Measurements from ENCODE around the gene IL3RA.

IL3RA gene

DNA sequence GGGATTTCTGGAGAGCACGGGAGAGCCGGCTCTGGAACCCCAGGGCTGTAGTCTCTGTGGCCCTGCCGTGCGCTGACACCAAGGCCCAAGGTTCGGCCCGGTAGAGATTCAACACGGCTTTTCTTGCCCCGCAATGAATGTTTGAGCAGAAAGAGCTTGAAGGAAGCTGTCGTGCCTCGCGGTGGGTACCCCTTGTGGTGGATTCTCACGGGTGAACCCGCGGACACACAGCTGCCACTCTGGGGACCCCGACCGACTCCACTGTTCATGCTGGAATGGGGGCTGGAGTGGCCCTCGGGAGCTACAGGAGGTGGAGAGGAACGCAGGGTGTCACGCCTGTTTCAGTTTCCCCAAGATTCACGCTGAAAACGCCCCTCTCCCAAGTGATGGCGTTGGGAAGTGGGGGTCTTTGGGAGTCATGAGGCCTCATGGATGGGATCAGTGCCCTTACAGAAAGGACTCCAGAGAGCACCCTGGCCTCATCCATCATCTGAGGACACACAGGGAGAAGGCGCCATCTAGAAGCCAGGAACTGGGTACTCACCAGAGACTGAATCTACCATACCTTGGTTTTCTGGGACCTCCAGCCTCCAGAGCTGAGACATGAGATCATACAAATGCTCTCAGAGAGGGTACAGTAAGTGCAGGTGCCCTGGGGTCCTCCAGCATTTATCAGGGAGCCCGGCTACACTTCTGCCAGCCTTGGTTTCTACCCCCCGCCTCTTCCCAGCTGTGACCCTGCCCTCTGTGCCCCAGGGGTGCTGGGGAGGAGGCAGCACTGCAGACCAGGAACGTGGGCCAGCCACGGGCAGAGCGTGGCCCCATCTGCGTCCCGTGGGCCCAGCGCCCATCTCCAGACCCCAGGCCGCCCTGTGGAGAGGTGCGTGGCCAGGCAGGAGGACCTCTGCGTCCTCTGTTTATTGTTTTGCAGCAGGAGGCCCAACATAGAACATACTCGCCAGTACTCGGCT lies 49.0 kb downstream of the IL3RA start:
- no peak overlapping the region for H3K4me3 ChIP-seq (ENCODE audit: low read length)
- no peak for TF ChIP-seq ZNF274 (IDR thresholded peaks at IDR 0.05; ENCODE audit: low read depth, low read length)

DNA sequence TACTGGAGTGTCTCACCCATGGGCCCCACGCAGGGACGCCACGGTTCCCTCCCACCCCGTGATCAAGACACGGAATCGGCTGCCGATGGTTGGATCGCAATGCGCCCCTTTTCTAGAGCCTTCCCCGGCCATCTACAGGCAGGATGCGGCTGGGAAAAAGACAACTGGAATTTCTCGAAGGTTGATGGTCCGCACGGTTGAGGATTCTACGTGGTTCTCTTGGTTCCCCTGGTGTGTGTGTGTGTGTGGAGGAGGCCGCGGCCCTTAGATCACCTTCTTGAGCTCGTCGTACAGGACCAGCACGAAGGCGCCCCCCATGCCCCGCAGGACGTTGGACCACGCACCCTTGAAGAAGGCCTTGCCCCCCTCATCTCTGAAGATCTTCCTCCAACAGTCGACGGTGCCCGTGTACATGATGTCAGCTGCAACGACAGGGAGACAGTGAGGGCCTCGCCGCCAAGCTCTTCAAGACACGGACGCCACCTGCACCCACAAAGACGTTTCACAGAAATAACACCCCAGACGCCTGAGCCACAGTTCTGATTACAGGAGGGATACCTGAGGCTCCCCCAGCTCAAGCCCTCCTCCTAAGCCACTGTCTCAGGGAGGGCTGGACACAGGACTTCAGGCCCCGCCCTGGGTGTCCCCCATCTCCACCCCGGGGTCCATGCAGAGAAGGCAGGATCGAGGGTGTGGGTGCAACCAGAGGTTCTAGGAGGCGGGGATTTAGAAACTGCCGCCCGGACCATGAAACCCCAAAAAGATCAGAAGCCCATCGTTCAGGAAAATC lies 49.9 kb downstream of the IL3RA start:
- no peak for TF ChIP-seq ZNF274 (IDR thresholded peaks at IDR 0.05; ENCODE audit: low read depth, low read length)
- no peak overlapping the region for H3K4me3 ChIP-seq (ENCODE audit: low read length)

DNA sequence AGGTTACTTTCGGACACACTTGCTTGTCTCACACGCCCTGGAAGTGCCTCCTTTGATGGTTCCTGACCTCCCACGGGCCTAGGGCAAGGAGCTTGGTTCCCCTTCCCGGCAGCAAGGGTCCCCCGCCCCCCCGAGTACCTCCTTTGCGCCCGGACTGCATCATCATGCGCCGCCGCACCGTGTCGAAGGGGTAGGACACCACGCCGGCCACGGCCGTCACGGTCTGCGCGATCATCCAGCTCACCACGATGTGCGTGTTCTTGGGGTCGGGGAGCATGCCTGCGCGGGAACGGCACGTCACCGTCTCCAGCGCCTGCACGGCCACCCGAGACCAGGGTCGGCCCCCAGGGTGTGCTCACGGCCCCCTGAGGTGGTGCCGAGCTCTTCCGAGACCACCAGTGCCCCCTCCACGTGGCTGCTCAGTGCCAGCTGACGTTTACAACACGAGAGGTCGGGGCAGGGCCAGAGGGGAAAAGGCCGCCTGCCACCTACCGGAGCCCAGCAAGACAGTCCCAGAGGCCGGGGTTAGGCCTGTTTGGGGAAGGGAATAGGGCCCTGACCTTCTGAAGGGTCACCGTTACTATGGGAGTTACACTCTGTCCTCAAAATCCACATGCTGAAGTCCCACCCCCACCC lies 50.7 kb downstream of the IL3RA start:
- no peak overlapping the region for H3K4me3 ChIP-seq (ENCODE audit: low read length)
- TF ChIP-seq ZNF274 (IDR thresholded peaks at IDR 0.05; ENCODE audit: low read depth, low read length), result no peak

DNA sequence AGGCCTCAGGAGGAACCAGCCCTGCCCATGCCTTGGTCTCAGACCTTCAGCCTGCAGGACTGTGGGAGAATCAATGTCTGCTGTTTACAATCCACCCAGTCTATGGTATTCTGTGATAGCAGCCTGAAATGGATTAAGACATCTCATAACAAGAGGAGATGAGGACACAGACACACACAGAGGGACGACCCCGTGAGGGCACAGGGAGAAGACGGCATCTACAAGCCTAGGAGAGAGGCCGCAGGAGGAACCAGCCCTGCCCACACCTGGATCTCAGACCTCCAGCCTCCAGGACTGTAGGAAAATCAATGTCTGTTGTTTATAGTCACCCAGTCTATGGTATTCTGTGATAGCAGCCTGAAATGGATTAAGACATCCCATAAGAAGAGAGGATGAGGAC lies 52.1 kb downstream of the IL3RA start:
- no peak for TF ChIP-seq ZNF274 (IDR thresholded peaks at IDR 0.05; ENCODE audit: low read depth, low read length)

DNA sequence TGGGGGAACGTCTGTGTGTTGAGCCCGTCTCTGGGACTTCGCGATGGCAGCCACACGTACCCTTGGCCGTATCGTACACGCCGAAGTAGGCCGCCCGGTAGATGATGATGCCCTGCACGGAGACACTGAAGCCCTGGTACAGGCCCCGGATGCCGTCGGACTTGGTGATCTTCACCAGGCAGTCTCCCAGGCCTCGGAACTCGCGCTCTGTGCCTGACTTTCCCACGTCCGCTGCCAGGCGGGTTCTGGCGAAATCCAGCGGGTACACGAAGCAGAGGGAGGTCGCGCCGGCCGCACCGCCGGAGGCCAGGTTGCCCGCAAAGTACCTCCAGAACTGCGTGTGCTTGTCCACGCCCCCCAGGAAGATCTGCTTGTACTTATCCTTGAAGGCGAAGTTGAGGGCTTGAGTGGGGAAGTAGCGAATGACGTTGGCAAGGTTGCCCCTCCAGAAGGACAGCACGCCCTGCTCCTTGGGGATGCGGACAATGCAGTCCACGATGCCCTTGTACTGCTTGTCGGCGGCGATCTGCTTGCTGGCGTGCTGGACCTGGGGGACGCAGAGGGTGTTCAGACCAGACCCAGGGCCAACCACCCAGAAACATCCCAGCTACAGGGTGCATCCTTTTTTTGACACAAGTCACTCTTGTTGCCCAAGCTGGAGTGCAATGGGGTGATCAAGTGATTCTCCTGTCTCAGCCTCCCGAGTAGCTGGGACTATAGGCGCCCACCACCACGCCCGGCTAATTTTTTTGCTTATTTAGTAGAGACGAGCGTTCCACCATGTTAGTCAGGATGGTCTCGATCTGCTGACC lies 52.8 kb downstream of the IL3RA start:
- no peak overlapping the region for H3K4me3 ChIP-seq (ENCODE audit: low read length)

More for the DNA sequence above, 52.1 kb downstream of the IL3RA start:
- H3K4me3 ChIP-seq (ENCODE audit: low read length), result no peak overlapping the region

DNA sequence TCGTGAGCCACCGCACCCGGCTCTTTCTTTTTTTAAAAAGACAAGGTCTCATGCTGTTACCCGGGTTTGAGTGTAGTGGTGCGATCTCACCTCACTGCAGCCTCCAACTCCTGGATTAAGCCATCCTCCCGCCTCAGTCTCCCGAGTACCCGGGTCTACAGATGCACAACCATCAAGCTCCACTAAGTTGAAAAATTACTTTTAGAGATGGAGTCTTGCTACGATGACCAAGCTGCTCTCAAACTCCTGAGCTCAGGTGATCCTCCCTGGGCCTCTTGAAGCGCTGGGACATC lies 53.4 kb downstream of the IL3RA start:
- no peak for TF ChIP-seq ZNF274 (IDR thresholded peaks at IDR 0.05; ENCODE audit: low read depth, low read length)
- H3K4me3 ChIP-seq (ENCODE audit: low read length), result no peak overlapping the region; the same call in 1 of the 2 replicates

More for the DNA sequence above, 52.8 kb downstream of the IL3RA start:
- no peak for TF ChIP-seq ZNF274 (IDR thresholded peaks at IDR 0.05; ENCODE audit: low read depth, low read length)

DNA sequence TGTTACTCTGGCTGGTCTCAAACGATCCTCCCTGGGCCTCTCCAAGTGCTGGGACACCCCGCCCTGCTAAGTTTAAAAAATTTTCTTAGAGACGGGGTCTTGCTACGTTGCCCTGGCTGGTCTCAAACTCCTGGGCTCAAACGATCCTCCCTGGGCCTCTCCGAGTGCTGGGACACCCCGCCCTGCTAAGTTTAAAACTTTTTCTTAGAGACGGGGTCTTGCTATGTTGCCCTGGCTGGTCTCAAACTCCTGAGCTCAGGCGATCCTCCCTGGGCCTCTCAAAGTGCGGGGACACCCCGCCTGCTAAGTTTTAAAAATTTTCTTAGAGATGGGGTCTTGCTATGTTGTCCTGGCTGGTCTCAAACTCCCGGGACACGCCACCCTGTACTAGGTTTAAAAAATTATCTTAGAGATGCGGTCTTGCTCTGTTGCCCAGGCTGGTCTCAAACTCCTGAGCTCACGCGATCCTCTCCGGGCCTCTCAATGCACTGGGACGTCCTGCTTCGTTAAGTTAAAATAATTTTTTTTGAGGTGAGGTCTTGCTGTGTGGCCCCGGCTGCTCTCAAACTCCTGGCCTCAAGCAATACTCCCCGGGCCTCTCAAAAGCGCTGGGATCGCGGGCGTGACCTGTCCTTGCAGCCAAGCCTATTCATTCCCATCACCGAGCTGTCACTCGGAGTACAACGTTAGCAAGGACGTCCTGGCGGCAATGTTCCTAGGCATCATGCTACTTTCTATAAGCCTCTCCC lies 54.2 kb downstream of the IL3RA start:
- TF ChIP-seq ZNF274 (IDR thresholded peaks at IDR 0.05; ENCODE audit: low read depth, low read length), result no peak
- peak overlapping the region; percentile 78 for H3K4me3 ChIP-seq (ENCODE audit: low read length)

DNA sequence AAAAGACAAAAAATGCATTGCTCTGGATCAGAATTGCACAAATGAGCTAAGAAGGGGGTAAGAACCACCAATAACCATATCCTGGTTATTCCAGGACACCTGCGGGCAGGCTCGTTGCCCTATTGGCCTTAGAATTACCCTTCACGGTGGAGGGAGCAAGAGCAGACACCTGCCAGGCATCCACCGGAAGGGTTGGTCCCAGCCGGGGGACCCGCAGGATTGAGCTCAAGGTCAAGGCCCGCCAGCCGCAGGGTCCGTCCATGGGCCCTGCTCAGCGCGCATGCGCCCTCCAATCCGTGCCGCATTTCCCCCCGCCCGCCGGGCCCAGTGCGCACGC lies 54.8 kb downstream of the IL3RA start:
- no peak for TF ChIP-seq ZNF274 (IDR thresholded peaks at IDR 0.05; ENCODE audit: low read depth, low read length)
- H3K4me3 ChIP-seq (ENCODE audit: low read length), result peak overlapping the region; percentile 78

DNA sequence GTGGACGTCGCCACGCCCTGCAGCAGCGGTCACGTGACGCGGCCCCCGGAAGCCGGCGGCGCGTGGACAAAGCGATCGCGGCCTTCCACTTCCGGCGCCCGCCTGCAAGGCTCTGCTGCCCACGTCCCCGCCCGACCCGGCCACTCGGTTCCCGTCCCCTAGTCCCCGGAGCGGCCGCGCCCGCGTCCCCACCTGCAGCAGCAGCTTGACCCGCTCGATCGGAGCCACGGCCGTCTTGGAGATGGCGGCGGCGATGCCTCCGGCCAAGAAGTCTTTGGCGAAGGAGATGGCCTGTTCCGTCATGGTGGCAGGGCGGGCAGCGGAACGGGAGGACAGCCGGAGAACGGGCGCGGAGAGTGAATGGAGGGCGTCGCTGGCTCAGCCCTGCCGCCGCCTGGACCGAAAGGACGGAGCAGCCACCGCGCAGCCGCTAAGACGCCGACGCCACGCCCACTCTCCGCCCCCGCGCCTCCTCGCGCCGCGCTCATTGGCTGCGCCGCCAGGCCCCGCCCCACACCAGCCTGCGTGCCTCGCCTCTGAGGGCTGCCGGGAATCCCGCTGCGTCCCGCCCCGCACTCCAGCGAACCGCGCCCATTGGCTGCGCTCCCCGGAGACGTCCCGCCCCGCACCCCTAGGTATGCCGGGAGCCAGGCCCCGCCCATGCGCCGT lies 55.3 kb downstream of the IL3RA start, which contains the start of gene SLC25A6:
SLC25A6 (minus strand) TSS at position 407 of the 669 bp plus-strand sequence; CDS start at position 303, 104 bp downstream.
- H3K4me3 ChIP-seq (ENCODE audit: low read length), result peak within 1 kb of the TSS; percentile 82

DNA sequence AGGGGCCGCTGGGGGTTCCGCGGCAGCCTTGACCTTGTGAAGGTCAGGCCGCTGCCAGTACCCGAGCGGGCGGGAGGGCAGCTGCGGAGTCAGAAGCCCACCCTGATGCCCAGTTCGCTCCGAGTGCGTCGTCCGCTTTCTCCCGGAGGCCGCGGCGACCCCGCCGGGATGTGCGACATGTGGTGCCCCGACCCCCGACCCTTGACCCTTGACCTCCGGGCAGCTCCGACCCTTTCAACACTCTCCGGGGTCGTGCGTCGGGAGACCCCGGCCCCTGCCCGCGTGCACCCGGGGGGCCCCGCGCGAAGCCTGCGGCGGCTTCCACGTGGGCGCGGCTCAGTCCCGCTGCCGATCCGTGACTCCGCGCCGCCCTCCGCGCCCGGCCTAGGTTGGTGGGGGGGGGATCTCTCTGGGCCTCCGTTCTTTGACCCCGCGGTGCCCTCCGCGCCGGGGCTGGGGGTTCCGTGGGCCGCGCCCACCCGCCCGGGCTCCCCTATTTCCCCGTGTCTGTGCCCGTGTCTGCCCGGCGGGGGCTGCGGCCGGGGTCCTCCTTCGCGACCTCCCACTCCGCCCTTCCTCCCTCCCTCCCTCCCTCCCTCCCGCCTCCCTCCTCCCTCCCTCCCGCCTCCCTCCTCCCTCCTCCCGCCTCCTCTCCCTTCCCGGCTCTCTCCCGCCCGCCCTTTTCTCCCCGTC lies 55.9 kb downstream of the IL3RA start:
- no peak for TF ChIP-seq ZNF274 (IDR thresholded peaks at IDR 0.05; ENCODE audit: low read depth, low read length)
- peak overlapping the region; percentile 82 for H3K4me3 ChIP-seq (ENCODE audit: low read length)

More for the DNA sequence above, 55.3 kb downstream of the IL3RA start, which contains the start of gene SLC25A6:
- no peak for TF ChIP-seq ZNF274 (IDR thresholded peaks at IDR 0.05; ENCODE audit: low read depth, low read length)

DNA sequence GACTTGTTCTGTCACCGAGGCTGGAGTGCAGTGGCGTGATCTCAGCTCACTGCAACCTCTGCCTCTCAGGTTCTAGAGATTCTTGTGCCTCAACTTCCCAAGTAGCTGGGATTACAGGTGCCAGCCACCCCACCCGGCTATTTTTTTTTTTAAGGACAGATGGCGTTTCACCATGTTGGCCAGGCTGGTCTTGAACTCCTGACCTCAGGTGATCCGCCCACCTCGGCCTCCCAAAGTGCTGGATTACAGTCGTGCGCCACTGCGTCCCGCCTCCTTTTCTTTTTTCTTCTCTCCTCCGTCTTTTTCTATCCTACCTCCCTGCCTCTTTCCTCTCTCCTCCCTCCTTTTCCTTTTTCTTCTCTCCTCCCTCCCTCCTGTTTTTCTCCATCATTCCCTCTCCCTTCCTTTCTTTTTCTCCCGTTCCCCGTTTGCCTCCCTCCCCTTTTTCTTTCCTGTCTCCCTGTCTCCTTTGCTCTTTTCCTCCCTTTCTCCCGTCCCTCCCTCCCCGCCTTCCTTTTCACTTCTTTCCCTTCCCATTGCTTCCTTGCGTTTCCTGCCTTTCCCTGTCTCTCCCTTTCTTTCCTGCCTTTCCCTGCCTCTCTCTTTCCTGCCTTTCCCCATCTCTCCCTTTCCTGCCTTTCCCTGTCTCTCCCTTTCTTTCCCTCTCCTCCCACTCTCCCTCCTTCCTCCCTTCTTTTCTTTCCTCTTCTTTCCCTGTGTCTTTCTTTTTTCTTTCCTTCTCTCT lies 57.5 kb downstream of the IL3RA start:
- peak overlapping the region; percentile 82; the same call in 1 of the 2 replicates for H3K4me3 ChIP-seq (ENCODE audit: low read length)
- no peak for TF ChIP-seq ZNF274 (IDR thresholded peaks at IDR 0.05; ENCODE audit: low read depth, low read length)
